IMR-90 (cell line): ENCODE data around the gene RAPGEF2. TPM values are rescaled to one million over a fixed set of nuclear protein-coding genes. Genes with fewer than 3 reads are reported as not detected.
"Not testable (repeated sequence)": the region's sequence is repeated elsewhere in the genome, so short reads cannot be mapped to it uniquely, and the experiment has no call there.

Experiments used
- ATAC-seq: fragments of 200-7000 bp; cut with Tn5 transposase; 2 replicates; pipeline ENCODE4 v1.9.1; 2020; ENCODE audit warnings: low read depth, mild to moderate bottlenecking, moderate library complexity
- BruUV-seq: library from RNA; stranded (reverse); fragments of 400-500 nt; replicated peaks from 2 replicates; lab custom pipeline; 2021; lab: Mats Ljungman, UMichigan
- CTCF ChIA-PET: fragments of 300-600 bp; formaldehyde crosslinking; extraction: SDS; loops from one replicate; lab custom pipeline; 2021; ENCODE audit warnings: antibody characterized with exemption; lab: Yijun Ruan, JAX
- POLR2A ChIA-PET: fragments of 300-600 bp; sonication (Branson Sonifier 250); formaldehyde crosslinking; loops from one replicate; lab custom pipeline; 2022; ENCODE audit warnings: antibody characterized with exemption; ENCODE audit not compliant: unreplicated experiment; lab: Charles Lee
- DNase-seq: peaks from one replicate; pipeline ENCODE4 v3.0.0; 2013
- H2AFZ ChIP-seq: replicated peaks from 2 replicates; pipeline ENCODE3; 2013; ENCODE audit warnings: low read length, mild to moderate bottlenecking; ENCODE audit not compliant: poor library complexity
- H2AK5ac ChIP-seq: 2 replicates; pipeline ENCODE4 v1.6.1; 2013; ENCODE audit warnings: low read depth, low read length, inconsistent platforms
- H2AK9ac ChIP-seq: replicated peaks from 2 replicates; pipeline ENCODE3; 2013; ENCODE audit warnings: mild to moderate bottlenecking, low read depth, low read length, moderate library complexity; ENCODE audit not compliant: poor library complexity
- H2BK120ac ChIP-seq: 2 replicates; pipeline ENCODE4 v1.6.1; 2013; ENCODE audit warnings: low read depth, low read length, inconsistent platforms
- H2BK15ac ChIP-seq: 3 replicates; pipeline ENCODE4 v1.6.1; 2013; ENCODE audit warnings: low read depth, low read length, inconsistent platforms
- H2BK20ac ChIP-seq: 2 replicates; pipeline ENCODE4 v1.6.1; 2013; ENCODE audit warnings: low read depth, mild to moderate bottlenecking, inconsistent platforms, low read length, moderate library complexity
- H2BK5ac ChIP-seq: 2 replicates; pipeline ENCODE4 v1.6.1; 2013; ENCODE audit warnings: mild to moderate bottlenecking, low read depth, low read length, inconsistent platforms; ENCODE audit not compliant: poor library complexity, severe bottlenecking
- H3K14ac ChIP-seq: replicated peaks from 2 replicates; pipeline ENCODE4 v1.6.1; 2013; ENCODE audit warnings: low read depth, low read length, inconsistent platforms
- H3K18ac ChIP-seq: 2 replicates; pipeline ENCODE4 v1.6.1; 2013; ENCODE audit warnings: low read depth, low read length, control low read depth
- H3K23ac ChIP-seq: 2 replicates; pipeline ENCODE4 v1.6.1; 2013; ENCODE audit warnings: low read depth, low read length, inconsistent platforms
- H3K27ac ChIP-seq: 2 replicates; pipeline ENCODE4 v1.5.1; 2013; ENCODE audit warnings: mild to moderate bottlenecking, control low read depth, low read length; ENCODE audit not compliant: insufficient read depth
- H3K27me3 ChIP-seq: 2 replicates; pipeline ENCODE4 v1.6.1; 2013; ENCODE audit warnings: low read length; ENCODE audit not compliant: control insufficient read depth, insufficient read depth
- H3K36me3 ChIP-seq: 2 replicates; pipeline ENCODE4 v1.6.1; 2013; ENCODE audit warnings: low read length, mixed read lengths; ENCODE audit not compliant: control insufficient read depth, insufficient read depth
- H3K4ac ChIP-seq: 2 replicates; pipeline ENCODE4 v1.6.1; 2013; ENCODE audit warnings: low read depth, low read length, inconsistent platforms
- H3K4me1 ChIP-seq: 2 replicates; pipeline ENCODE4 v1.6.1; 2013; ENCODE audit warnings: low read length, mixed read lengths; ENCODE audit not compliant: control insufficient read depth, insufficient read depth
- H3K4me2 ChIP-seq: 2 replicates; pipeline ENCODE4 v1.6.1; 2013; ENCODE audit warnings: low read depth, mild to moderate bottlenecking, control low read depth, low read length, moderate library complexity
- H3K4me3 ChIP-seq: 2 replicates; pipeline ENCODE4 v1.5.1; 2013; ENCODE audit warnings: low read depth, mild to moderate bottlenecking, control low read depth, low read length, moderate library complexity; ENCODE audit not compliant: insufficient read depth
- H3K56ac ChIP-seq: 2 replicates; pipeline ENCODE4 v1.6.1; 2013; ENCODE audit warnings: low read length, inconsistent platforms; ENCODE audit not compliant: insufficient read depth; ENCODE audit errors: extremely low read depth
- H3K79me1 ChIP-seq, 2 experiments: 2 replicates each; pipeline ENCODE4 v1.6.1; 2013; ENCODE audit warnings: low read length in 2 of 2, inconsistent platforms in 1 of 2, low read depth in 1 of 2
- H3K9ac ChIP-seq: 2 replicates; pipeline ENCODE4 v1.6.1; 2013; ENCODE audit warnings: low read depth, low read length, control low read depth
- H3K9me1 ChIP-seq: 2 replicates; pipeline ENCODE4 v1.6.1; 2013; ENCODE audit warnings: low read length, inconsistent platforms; ENCODE audit not compliant: insufficient read depth
- H3K9me3 ChIP-seq: 2 replicates; pipeline ENCODE4 v1.6.1; 2013; ENCODE audit warnings: low read length; ENCODE audit not compliant: control insufficient read depth, insufficient read depth
- H4K20me1 ChIP-seq: 2 replicates; pipeline ENCODE4 v1.6.1; 2013; ENCODE audit warnings: low read length, inconsistent platforms; ENCODE audit not compliant: insufficient read depth
- H4K5ac ChIP-seq: 2 replicates; pipeline ENCODE4 v1.6.1; 2013; ENCODE audit warnings: mild to moderate bottlenecking, low read depth, low read length, control low read depth
- H4K8ac ChIP-seq, 2 experiments: 2 replicates each; pipeline ENCODE4 v1.6.1; 2013; ENCODE audit warnings: low read depth in 2 of 2, low read length in 2 of 2, control low read depth in 1 of 2, inconsistent platforms in 1 of 2
- H4K91ac ChIP-seq: 2 replicates; pipeline ENCODE4 v1.6.1; 2013; ENCODE audit warnings: low read depth, low read length, inconsistent platforms; ENCODE audit not compliant: insufficient read depth
- RAD21 ChIP-seq: IDR thresholded peaks from 2 replicates; pipeline ENCODE4 v1.6.1; 2012; ENCODE audit warnings: low read length, improper control_type of control experiment
- WGBS, 2 experiments: methylation state at CpG; one replicate each; pipeline versions ENCODE4 v1.1.5 to v1.1.7; 2013; ENCODE audit warnings: missing lambda C conversion rate in 2 of 2; ENCODE audit not compliant: insufficient read length in 1 of 2; ENCODE audit errors: extremely low coverage in 2 of 2; 5-methylcytosine and 5-hydroxymethylcytosine counted together
- dilution Hi-C: fragments of 300-500 bp; cut with HindIII; formaldehyde crosslinking; loops from one replicate; pipeline ENCODE4 v1.14.3; 2018; ENCODE audit warnings: low sequenced_read_pairs; ENCODE audit not compliant: unreplicated experiment
- in situ Hi-C: fragments of 300-500 bp; cut with MboI; formaldehyde crosslinking; loops from 3 replicates; pipeline ENCODE4 v1.14.3; 2019; ENCODE audit warnings: low sequenced_read_pairs, inconsistent platforms, mixed read lengths
- intact Hi-C: fragments of 100-400 bp; cut with micrococcal nuclease; formaldehyde crosslinking; loops from 2 replicates; pipeline ENCODE4 v1.10.0; 2022
- polyA plus RNA-seq, 3 experiments: library from polyadenylated mRNA; depleted of rRNA; stranded (reverse); fragments of >200 nt; gene quantifications; 2 replicates each; pipeline ENCODE4 v1.2.3, GENCODE V29; 2012; ENCODE audit warnings: low replicate concordance in 1 of 3
- total RNA-seq: library from RNA; depleted of rRNA; stranded (reverse); fragments of >200 nt; gene quantifications from 2 replicates; pipeline ENCODE4 v1.2.3, GENCODE V29; 2012

The RAPGEF2 gene
- total and polyA plus RNA-seq, 2 of the 4 experiments (the other 2 are of a cell fraction): 27.6 to 109 TPM

- DNase-seq: no peak
- no CpG with 5 or more reads among the region's 4 CpGs for WGBS, 2 experiments
- Histone ChIP-seq H2AFZ (no peak overlapping the region), H3K14ac (no peak overlapping the region), H2BK5ac (no peak overlapping the region), H4K5ac (no peak overlapping the region), H3K9ac (no peak overlapping the region), H3K4me2 (no peak overlapping the region), H3K36me3 (no peaks in the 10 kb centered on the region), H3K4me1 (no peaks in the 10 kb centered on the region), H2AK9ac (no peak overlapping the region), H3K27me3 (no peaks in the 10 kb centered on the region; the same call in 1 of the 2 replicates), H4K20me1 (no peaks in the 10 kb centered on the region), H2BK15ac (no peak overlapping the region), H2BK20ac (no peak overlapping the region), H3K56ac (no peak overlapping the region), H2BK120ac (no peak overlapping the region), H3K23ac (no peak overlapping the region), H3K9me3 (no peaks in the 10 kb centered on the region), H3K79me1 (no peaks in the 10 kb centered on the region), H4K91ac (no peak overlapping the region), H4K8ac (no peak overlapping the region), H3K18ac (no peak overlapping the region), H3K4ac (no peak overlapping the region), H3K4me3 (no peak overlapping the region), H3K9me1 (no peaks in the 10 kb centered on the region), H3K27ac (no peak overlapping the region), H2AK5ac (no peak overlapping the region)
- no peak for TF ChIP-seq RAD21
- no TSS peak for BruUV-seq
- intact Hi-C loops: no loop called here
- dilution Hi-C loops: no loop called here
- in situ Hi-C loops: no loop called here
- no peak for ATAC-seq
- POLR2A ChIA-PET: no interaction called here
- CTCF ChIA-PET: no interaction called here
These were observed 12.6 kb upstream of the RAPGEF2 start for GRCh38 chr4:159090255-159090654.

GRCh38 chr4:159094156-159094555 lies 8.7 kb upstream of the RAPGEF2 start:
- H4K91ac ChIP-seq, H3K56ac ChIP-seq, H3K79me1 ChIP-seq, H3K9me3 ChIP-seq, H3K14ac ChIP-seq, H2BK15ac ChIP-seq, H2AFZ ChIP-seq, in situ Hi-C loops, H2BK5ac ChIP-seq, H3K36me3 ChIP-seq, CTCF ChIA-PET, H3K27ac ChIP-seq, H3K23ac ChIP-seq, H3K18ac ChIP-seq, H4K20me1 ChIP-seq, H2BK20ac ChIP-seq, H2AK5ac ChIP-seq, POLR2A ChIA-PET, H3K4ac ChIP-seq, H4K8ac ChIP-seq, H3K9ac ChIP-seq, H3K9me1 ChIP-seq, H2BK120ac ChIP-seq, H2AK9ac ChIP-seq, H4K5ac ChIP-seq, H3K27me3 ChIP-seq, DNase-seq, dilution Hi-C loops, ATAC-seq, H3K4me3 ChIP-seq, BruUV-seq, H3K4me2 ChIP-seq, H3K4me1 ChIP-seq, intact Hi-C loops: not testable (repeated sequence)
- no CpG with 5 or more reads among the region's 11 CpGs for WGBS, 2 experiments
